Stimulated activated CD4-positive, alpha-beta T cell treated with anti-CD3 and anti-CD28 coated beads, TNF-alpha, amount 100 ng/mL, for 48 hours (primary cell): Measurements from ENCODE around the gene TNFSF10.
"Not testable (repeated sequence)": the region's sequence is repeated elsewhere in the genome, so short reads cannot be mapped to it uniquely, and the experiment has no call there.

Source experiments
- DNase-seq, 3 donors: peaks; one replicate each; pipeline ENCODE4 v3.0.0-alpha.2; 2020; ENCODE audit warnings: low read depth in 3 of 3

The TNFSF10 gene

GRCh38 chr3:172544404-172544803 is 21.2 kb upstream of the TNFSF10 start:
- DNase-seq = no peak

DNA sequence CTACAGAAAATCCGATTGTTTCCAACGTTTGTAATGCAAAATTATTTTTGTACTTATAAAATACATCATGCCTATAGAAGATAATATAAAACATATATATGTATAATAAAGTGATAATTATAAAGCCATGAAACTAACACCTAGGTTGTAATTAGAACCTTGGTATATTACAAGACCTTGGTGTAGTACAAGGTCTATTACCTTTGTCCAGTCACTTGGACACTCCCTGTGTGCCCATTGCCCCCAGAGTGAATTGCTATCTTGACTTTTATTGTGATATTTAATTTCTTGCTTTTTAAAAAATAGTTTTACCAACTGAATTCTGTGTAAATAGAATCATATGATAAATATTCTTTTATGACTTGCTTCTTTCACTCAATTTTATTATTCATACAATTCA is 20.7 kb upstream of the TNFSF10 start:
- no peak for DNase-seq

- no peak for DNase-seq
These were observed 20.2 kb upstream of the TNFSF10 start for GRCh38 chr3:172543419-172543818.

DNA sequence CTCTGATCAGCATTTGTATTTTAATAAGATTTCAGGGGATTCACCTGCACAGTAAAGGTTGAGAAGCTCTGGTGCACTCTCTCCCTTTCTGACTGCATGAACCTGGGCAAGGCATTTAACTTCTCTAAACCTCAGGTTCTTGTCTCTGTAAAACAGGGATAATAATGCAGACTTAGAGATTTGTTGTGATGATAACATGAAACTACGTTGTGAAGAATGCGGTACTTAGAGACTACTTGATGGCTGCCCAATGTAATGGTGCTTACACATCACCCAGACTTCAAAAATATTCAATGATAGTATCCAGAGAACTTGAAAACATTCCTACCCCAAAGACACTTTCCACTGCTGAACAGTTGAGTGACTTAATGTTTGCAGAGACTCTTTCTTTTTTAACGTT is 19.8 kb upstream of the TNFSF10 start:
- DNase-seq = no peak

- no peak for DNase-seq
These were observed 18.8 kb upstream of the TNFSF10 start for GRCh38 chr3:172541945-172542488.

DNA sequence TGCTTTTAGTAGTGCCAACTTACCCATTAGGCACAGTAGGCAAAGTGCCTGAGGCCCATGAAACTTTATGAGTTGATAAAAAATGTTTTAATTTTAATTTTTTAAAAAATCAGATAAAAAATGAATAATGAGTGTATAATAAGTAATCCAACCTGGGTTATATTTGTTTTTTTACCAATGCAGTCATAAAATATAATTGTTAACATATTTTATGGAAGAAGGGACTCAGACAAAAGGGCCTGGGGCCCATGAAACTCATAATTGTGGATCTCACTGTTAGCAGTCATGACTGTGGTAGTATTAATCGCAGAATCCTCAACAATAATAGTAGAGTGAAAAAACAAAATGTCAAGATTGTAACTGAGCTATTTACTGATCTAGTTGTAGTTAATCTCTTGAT is 16.8 kb upstream of the TNFSF10 start:
- DNase-seq = no peak

GRCh38 chr3:172539273-172539672 is 16.0 kb upstream of the TNFSF10 start:
- no peak for DNase-seq

GRCh38 chr3:172538368-172539151 is 15.3 kb upstream of the TNFSF10 start:
- DNase-seq = no peak

- DNase-seq = no peak
These were observed 14.4 kb upstream of the TNFSF10 start for GRCh38 chr3:172537507-172538158.

GRCh38 chr3:172536993-172537419 is 13.8 kb upstream of the TNFSF10 start:
- DNase-seq = no peak

DNA sequence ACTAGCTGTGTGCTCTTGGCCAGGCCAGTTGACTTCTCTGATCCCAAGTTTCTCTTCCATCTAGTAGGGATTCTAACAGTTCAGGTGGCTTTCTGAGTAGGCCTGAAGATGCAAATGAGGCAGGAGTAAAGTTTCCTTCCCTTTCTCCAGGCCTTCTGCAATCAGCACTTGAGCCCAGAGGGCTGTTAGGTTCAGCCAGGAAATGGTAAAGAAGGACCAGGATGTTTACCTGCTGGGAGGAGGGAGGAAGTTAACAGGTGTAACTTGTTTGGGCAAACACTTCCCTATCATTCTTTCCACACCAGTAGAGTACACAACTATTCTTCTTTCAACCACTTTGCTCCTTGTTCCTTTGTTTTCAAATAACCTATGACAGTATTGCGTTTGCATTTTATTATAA is 13.3 kb upstream of the TNFSF10 start:
- no peak for DNase-seq

- DNase-seq = no peak
These were observed 7.3 kb upstream of the TNFSF10 start for GRCh38 chr3:172530566-172530965.

DNA sequence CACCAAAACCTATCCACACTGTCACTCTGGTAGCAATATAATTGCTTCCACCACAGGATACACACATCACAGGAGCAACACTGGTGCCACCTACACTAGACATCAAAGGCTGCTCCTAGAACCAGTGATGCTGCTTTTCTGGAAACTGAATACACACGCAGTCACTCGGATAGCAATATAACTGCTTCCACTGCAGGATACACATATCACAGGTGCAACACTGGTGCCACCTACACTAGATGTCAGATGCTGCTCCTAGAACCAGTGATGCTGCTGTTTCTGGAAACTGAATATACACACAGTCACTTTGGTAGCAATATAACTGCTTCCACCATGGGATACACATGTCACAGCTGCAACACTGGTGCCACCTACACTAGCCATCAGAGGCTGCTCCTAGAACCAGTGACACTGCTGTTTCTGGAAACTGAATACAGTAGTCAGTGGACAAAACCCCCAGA is 6.9 kb upstream of the TNFSF10 start:
- no peak for DNase-seq

GRCh38 chr3:172528677-172529076 is 5.4 kb upstream of the TNFSF10 start:
- DNase-seq = no peak

DNA sequence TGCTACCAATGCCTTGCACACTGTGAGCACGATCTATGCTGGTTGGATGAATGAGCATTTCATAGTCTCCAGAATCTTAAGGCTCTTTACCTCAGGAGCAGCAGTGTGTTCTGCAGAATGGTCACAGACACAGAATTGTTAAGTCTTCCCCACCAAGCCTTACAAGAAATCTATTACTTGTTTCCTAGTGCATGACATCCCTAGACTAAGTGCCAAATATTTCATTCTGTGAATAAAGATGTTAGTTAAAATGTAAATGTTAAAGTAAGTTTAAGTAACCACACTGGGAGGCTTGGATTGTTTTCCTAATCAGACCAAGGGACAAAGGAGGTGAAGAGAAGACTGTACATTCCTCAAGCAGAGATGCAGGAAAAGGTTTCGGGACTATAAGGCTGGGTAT is 4.1 kb upstream of the TNFSF10 start:
- no peak for DNase-seq

DNA sequence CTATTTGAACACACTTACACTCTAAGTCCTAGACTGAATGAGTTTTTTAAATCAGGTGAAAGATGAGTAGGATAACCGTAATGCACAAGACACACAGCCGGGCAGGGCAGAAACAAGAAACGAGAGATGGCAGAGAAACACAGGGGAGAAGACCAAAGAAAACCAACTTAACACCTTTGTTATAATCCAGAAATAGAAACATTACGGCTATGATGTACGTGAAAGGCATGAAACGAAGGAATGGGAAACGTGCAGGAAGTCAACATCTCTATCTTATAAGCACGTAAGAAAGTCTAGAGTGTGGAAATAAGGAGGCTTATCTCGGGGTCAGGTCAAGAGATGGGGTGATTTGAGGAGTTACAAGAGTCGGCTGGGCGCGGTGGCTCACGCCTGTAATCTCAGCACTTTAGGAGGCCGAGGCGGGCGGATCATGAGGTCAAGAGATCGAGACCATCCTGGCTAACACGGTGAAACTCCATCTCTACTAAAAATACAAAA is 1.9 kb upstream of the TNFSF10 start:
- DNase-seq = no peak

DNA sequence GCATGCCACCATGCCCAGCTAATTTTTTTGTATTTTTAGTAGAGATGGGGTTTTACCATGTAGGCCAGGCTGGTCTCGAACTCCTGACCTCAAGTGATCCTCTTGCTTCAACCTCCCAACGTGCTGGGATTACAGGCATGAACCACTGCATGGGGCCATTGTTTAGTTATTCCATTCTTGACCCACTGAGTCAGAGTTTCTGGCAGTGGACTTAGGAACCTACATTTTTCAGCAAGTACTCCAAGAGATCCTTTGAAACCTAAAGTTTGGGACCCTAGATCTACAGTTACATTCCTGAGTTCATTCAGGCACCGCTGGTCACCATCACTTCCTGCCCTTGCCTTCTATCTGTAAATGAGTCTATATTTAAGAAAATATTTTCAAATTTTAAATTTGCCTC is 1.4 kb upstream of the TNFSF10 start:
- no peak for DNase-seq

GRCh38 chr3:172521837-172522726 is 1.1 kb downstream of the TNFSF10 start:
- DNase-seq = not testable (repeated sequence)

GRCh38 chr3:172520301-172520831 is 2.9 kb downstream of the TNFSF10 start:
- DNase-seq = no peak

GRCh38 chr3:172519740-172520139 is 3.5 kb downstream of the TNFSF10 start:
- no peak for DNase-seq

DNA sequence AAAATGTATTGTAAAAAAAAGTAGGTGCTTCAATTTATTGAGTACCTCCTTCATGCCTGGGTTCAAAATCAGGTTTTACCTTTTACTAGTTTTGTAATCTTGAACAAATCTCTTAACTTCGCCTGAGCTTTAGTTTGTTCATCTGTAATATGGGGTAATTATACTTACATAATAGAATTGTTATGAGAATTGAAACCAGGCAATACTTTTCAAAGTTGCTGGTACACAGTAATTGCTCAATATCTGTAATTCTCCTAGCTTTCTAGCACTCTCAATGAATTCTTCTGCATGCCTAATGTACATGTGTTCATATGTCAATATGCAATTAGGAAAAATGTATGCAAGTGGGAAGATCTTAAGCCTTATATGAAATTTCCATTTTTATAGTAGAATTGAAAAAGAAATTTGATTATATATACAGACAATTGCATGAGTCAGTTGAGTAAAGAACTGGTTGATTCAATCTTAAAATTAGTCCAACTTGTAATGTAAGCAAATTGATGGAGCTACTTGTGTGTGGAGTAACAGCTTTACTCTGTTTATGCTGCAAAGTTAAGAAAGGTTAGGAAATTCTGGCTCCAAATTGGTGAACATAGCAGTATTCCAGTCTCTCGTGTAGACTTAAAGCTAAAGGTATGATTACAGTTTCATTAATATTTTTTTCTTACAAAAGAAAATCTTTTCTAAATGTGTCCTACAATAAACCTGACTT is 4.1 kb downstream of the TNFSF10 start:
- no peak for DNase-seq
